Neural progenitor cell (in vitro differentiated cells): ENCODE results near the gene MARK3. TPM values are rescaled to one million over a fixed set of nuclear protein-coding genes. Genes with fewer than 3 reads are reported as not detected.

Source experiments
- DNase-seq: peaks from one replicate; pipeline ENCODE4 v3.0.0-alpha.2; 2016; ENCODE audit warnings: low spot score
- H2AFZ ChIP-seq: fragments of 200-600 bp; sonication (generic); replicated peaks from 2 replicates; pipeline ENCODE4 v1.6.1; 2016; ENCODE audit warnings: antibody characterized with exemption
- H3F3A ChIP-seq: fragments of 200-600 bp; sonication (generic); 2 replicates; pipeline ENCODE4 v1.6.1; 2016; ENCODE audit warnings: antibody characterized with exemption, low read depth
- H3K27ac ChIP-seq: fragments of 200-600 bp; sonication (generic); 2 replicates; pipeline ENCODE4 v1.5.1; 2016; ENCODE audit warnings: mild to moderate bottlenecking
- H3K27me3 ChIP-seq: fragments of 200-600 bp; sonication (generic); 2 replicates; pipeline ENCODE4 v1.6.1; 2016; ENCODE audit warnings: mild to moderate bottlenecking, moderate library complexity
- H3K36me3 ChIP-seq: fragments of 200-600 bp; sonication (generic); 2 replicates; pipeline ENCODE4 v1.5.1; 2016
- H3K4me1 ChIP-seq: fragments of 200-600 bp; sonication (generic); 2 replicates; pipeline ENCODE4 v1.6.1; 2016; ENCODE audit warnings: mixed run types
- H3K4me2 ChIP-seq: fragments of 200-600 bp; sonication (generic); 2 replicates; pipeline ENCODE4 v1.6.1; 2016
- H3K4me3 ChIP-seq: fragments of 200-600 bp; sonication (generic); 2 replicates; pipeline ENCODE4 v1.5.1; 2016
- H3K79me2 ChIP-seq: fragments of 200-600 bp; sonication (generic); 2 replicates; pipeline ENCODE4 v1.6.1; 2016; ENCODE audit warnings: low read depth
- H3K9ac ChIP-seq: fragments of 200-600 bp; sonication (generic); 2 replicates; pipeline ENCODE4 v1.6.1; 2016
- H3K9me3 ChIP-seq: fragments of 200-600 bp; sonication (generic); 2 replicates; pipeline ENCODE4 v1.5.1; 2016; ENCODE audit warnings: low read depth
- H4K20me1 ChIP-seq: fragments of 200-600 bp; sonication (generic); 2 replicates; pipeline ENCODE4 v1.6.1; 2016; ENCODE audit warnings: low read depth
- H3K27ac Mint-ChIP-seq: 3 replicates; pipeline ENCODE4 v1.8.0; 2021; ENCODE audit warnings: mixed read lengths
- H3K27me3 Mint-ChIP-seq: 2 replicates; pipeline ENCODE4 v1.8.0; 2022; ENCODE audit warnings: low read depth, mild to moderate bottlenecking, inconsistent platforms, moderate library complexity, mixed read lengths; ENCODE audit not compliant: insufficient read depth
- H3K36me3 Mint-ChIP-seq: 3 replicates; pipeline ENCODE4 v1.8.0; 2021; ENCODE audit warnings: mixed read lengths
- H3K4me1 Mint-ChIP-seq: 3 replicates; pipeline ENCODE4 v1.8.0; 2021; ENCODE audit warnings: mixed read lengths
- H3K4me3 Mint-ChIP-seq: 3 replicates; pipeline ENCODE4 v1.8.0; 2021; ENCODE audit warnings: mild to moderate bottlenecking, moderate library complexity, mixed read lengths
- H3K9me3 Mint-ChIP-seq: 3 replicates; pipeline ENCODE4 v1.8.0; 2020; ENCODE audit warnings: mixed read lengths
- CTCF ChIP-seq: fragments of 200-600 bp; sonication (generic); IDR thresholded peaks from 2 replicates; pipeline ENCODE4 v1.5.1; 2017; ENCODE audit warnings: antibody characterized with exemption, mild to moderate bottlenecking
- EZH2 ChIP-seq: fragments of 200-600 bp; sonication (generic); IDR thresholded peaks from 2 replicates; pipeline ENCODE4 v1.6.1; 2017; ENCODE audit warnings: antibody characterized with exemption, mild to moderate bottlenecking, moderate library complexity
- EZH2phosphoT487 ChIP-seq: fragments of 200-600 bp; sonication (generic); IDR thresholded peaks from 2 replicates; pipeline ENCODE4 v1.6.1; 2017; ENCODE audit warnings: antibody characterized with exemption
- total RNA-seq: library from RNA; depleted of rRNA; stranded (reverse); fragments of >200 nt; gene quantifications from 2 replicates; pipeline ENCODE4 v1.2.3, GENCODE V29; 2015; ENCODE audit warnings: low replicate concordance

The MARK3 gene
- total RNA-seq, 1 donor from 2014 or later, result 80.7 TPM

GRCh38 chr14:103384450-103385151 lies 614 bp upstream of the MARK3 start:
- no peak for TF ChIP-seq EZH2phosphoT487
- peak; percentile 13 for TF ChIP-seq EZH2
- H3F3A ChIP-seq, result peaks cover 25% of the 10 kb centered on the region
- Mint-ChIP-seq H3K4me3 (peak overlapping the region; percentile 91), H3K27ac (peak overlapping the region; percentile 69), H3K9me3 (no peaks in the 10 kb centered on the region), H3K36me3 (peaks cover 5% of the 10 kb centered on the region), H3K27me3 (peaks cover 8% of the 10 kb centered on the region), H3K4me1 (peaks cover 17% of the 10 kb centered on the region)
- H3K9ac ChIP-seq, result no peak overlapping the region
- H3K36me3 ChIP-seq, result no peaks in the 10 kb centered on the region
- H4K20me1 ChIP-seq, result peaks cover 35% of the 10 kb centered on the region
- peaks cover 5% of the 10 kb centered on the region for H3K4me1 ChIP-seq
- peak overlapping the region; percentile 84 for H3K4me2 ChIP-seq
- peaks cover 43% of the 10 kb centered on the region for H3K79me2 ChIP-seq
- DNase-seq, result peak; percentile 17
- peak overlapping the region; percentile 91 for H3K4me3 ChIP-seq
- H3K27ac ChIP-seq, result no peak overlapping the region
- peak overlapping the region; percentile 89 for H2AFZ ChIP-seq
- H3K9me3 ChIP-seq, result no peaks in the 10 kb centered on the region
- peaks cover 20% of the 10 kb centered on the region for H3K27me3 ChIP-seq

GRCh38 chr14:103385929-103386712 lies 906 bp downstream of the MARK3 start:
- H3K36me3 ChIP-seq, result no peaks in the 10 kb centered on the region
- H2AFZ ChIP-seq, result no peak overlapping the region
- peaks cover 5% of the 10 kb centered on the region for H3K4me1 ChIP-seq
- TF ChIP-seq CTCF (no peak), EZH2 (no peak)
- Mint-ChIP-seq H3K27me3 (peaks cover 8% of the 10 kb centered on the region), H3K9me3 (no peaks in the 10 kb centered on the region), H3K4me3 (peak overlapping the region; percentile 99), H3K36me3 (peaks cover 5% of the 10 kb centered on the region), H3K27ac (peak overlapping the region; percentile 99), H3K4me1 (peaks cover 18% of the 10 kb centered on the region)
- H3K27ac ChIP-seq, result peak overlapping the region; percentile 95
- peaks cover 46% of the 10 kb centered on the region for H4K20me1 ChIP-seq
- peak overlapping the region; percentile 91 for H3K4me3 ChIP-seq
- peaks cover 35% of the 10 kb centered on the region for H3F3A ChIP-seq
- no peaks in the 10 kb centered on the region for H3K9me3 ChIP-seq
- peak overlapping the region; percentile 84 for H3K4me2 ChIP-seq
- peak; percentile 58 for DNase-seq
- peak overlapping the region; percentile 90 for H3K9ac ChIP-seq
- H3K27me3 ChIP-seq, result peaks cover 20% of the 10 kb centered on the region
- H3K79me2 ChIP-seq, result peaks cover 58% of the 10 kb centered on the region

GRCh38 chr14:103386713-103387329 lies 1.6 kb downstream of the MARK3 start:
- peaks cover 5% of the 10 kb centered on the region for H3K36me3 Mint-ChIP-seq
- no peaks in the 10 kb centered on the region for H3K9me3 Mint-ChIP-seq
- Histone ChIP-seq H3K79me2 (peaks cover 65% of the 10 kb centered on the region), H3K27ac (no peak overlapping the region), H3K27me3 (peaks cover 14% of the 10 kb centered on the region), H2AFZ (no peak overlapping the region), H3K36me3 (no peaks in the 10 kb centered on the region), H3K4me1 (peaks cover 5% of the 10 kb centered on the region), H3K9ac (peak overlapping the region; percentile 90), H3K9me3 (no peaks in the 10 kb centered on the region), H3F3A (peaks cover 37% of the 10 kb centered on the region), H4K20me1 (peaks cover 53% of the 10 kb centered on the region), H3K4me2 (peak overlapping the region; percentile 84), H3K4me3 (peak overlapping the region; percentile 91)
- peaks cover 8% of the 10 kb centered on the region for H3K27me3 Mint-ChIP-seq
- peak overlapping the region; percentile 99 for H3K4me3 Mint-ChIP-seq
- H3K4me1 Mint-ChIP-seq, result peaks cover 18% of the 10 kb centered on the region
- TF ChIP-seq EZH2, result no peak
- TF ChIP-seq EZH2phosphoT487, result no peak
- TF ChIP-seq CTCF, result no peak
- no peak overlapping the region for H3K27ac Mint-ChIP-seq
- DNase-seq, result peak; percentile 61
